Fibroblast of villous mesenchyme (primary cell): ENCODE results near the gene COL11A2. TPM values are rescaled to one million over a fixed set of nuclear protein-coding genes. Genes with fewer than 3 reads are reported as not detected.

ENCODE experiments used
- DNase-seq: peaks from one replicate; pipeline ENCODE4 v3.0.0-alpha.2; 2010; ENCODE audit warnings: low read depth
- H3K4me3 ChIP-seq: 2 replicates; pipeline ENCODE4 v1.5.1; 2011; ENCODE audit warnings: low read depth, mild to moderate bottlenecking, low read length
- CTCF ChIP-seq: IDR thresholded peaks from 2 replicates; pipeline ENCODE4 v1.5.1; 2012; ENCODE audit warnings: low read depth, mild to moderate bottlenecking, low read length; ENCODE audit not compliant: insufficient read depth
- total RNA-seq: library from RNA; depleted of rRNA; stranded (reverse); fragments of >200 nt; gene quantifications from 2 replicates; pipeline ENCODE4 v1.2.3, GENCODE V29; 2012

The COL11A2 gene
- total RNA-seq, 1 donor: under 0.01 TPM

DNA sequence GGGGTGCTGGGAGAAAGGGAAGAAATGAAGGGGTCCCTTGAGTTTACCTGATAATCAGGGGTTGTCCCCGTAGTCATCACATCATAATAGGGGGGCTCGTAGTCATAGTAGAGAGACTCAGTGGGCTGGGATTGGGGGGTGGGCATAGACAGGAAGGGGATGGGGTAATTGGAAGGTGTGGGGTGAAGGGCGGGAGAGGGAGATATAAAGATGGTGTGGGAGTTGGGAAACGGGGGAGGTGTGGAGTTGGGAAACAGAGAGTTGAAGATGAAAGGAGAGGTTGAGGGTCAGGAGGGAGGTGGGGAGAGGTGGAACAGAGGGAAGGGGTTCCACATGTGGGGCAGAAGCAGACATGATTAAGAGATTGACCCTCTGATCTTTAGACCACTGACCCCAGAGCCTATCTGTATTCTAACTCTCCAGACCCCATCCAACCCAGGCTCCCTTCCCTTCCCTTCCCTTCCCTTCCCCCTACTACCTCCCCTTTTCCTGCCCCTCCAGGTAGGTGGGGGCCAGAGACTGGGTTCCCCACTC is 6.5 kb downstream of the COL11A2 start:
- TF ChIP-seq CTCF: no peak
- no peak overlapping the region for H3K4me3 ChIP-seq
- DNase-seq: no peak

GRCh38 chr6:33185190-33185589 is 7.1 kb downstream of the COL11A2 start:
- DNase-seq: no peak
- H3K4me3 ChIP-seq: no peak overlapping the region
- TF ChIP-seq CTCF: no peak

DNA sequence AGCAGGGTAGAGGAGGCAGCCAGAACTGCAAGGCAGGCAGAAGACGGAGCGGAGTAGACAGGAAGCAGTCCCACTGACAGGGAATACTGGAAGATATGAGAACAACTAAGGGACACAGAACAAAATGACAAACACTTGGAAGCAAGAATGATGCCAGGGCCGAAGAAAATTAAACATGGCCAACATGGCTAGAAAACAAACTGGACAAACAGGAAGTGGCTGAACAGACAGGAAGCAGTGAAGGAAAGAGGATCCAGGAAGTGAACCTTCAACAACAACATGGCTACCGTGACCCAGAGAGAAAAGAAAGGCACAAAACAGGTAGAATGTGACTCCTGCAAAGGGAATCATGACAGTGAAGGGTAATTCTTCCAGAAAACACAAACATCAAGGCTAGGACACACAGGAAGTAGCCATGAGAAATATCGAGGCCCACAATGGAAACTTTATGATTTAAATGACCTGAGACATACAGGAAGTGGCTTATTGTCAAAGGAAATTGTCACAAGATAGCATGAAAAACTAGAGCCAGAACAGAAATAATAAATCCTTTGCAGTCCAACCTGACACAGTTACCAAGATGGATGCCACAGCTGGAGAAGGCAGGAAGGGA is 9.1 kb downstream of the COL11A2 start:
- TF ChIP-seq CTCF: no peak
- DNase-seq: no peak
- H3K4me3 ChIP-seq: no peak overlapping the region

DNA sequence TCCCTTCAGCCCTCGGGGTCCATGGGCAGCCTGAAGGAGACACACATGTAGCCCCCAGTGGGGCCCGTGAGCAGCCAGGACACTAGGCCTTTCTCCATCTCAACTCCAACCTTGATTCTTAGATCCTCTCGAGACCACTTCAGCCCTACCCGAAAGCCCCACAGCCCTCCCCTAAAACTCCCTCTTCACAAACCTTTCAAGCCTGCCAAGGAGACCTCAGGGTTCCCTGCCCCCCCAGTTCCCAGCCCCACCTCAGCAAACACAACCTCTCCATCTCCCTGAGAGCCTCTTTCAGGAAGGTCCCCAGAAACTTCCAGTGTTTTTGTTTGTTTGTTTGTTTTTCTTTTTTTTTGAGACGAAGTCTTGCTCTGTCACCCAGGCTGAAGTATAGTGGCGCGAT is 11.1 kb downstream of the COL11A2 start:
- H3K4me3 ChIP-seq: no peak overlapping the region
- no peak for TF ChIP-seq CTCF
- DNase-seq: no peak

GRCh38 chr6:33178755-33179475 is 13.4 kb downstream of the COL11A2 start:
- DNase-seq: no peak
- H3K4me3 ChIP-seq: no peak overlapping the region
- no peak for TF ChIP-seq CTCF

GRCh38 chr6:33177552-33178446 is 14.5 kb downstream of the COL11A2 start:
- no peak for TF ChIP-seq CTCF
- no peak for DNase-seq
- no peak overlapping the region for H3K4me3 ChIP-seq
